Stimulated activated CD8-positive, alpha-beta memory T cell treated with anti-CD3 and anti-CD28 coated beads, Interleukin-12 subunit alpha, Interleukin-12 subunit beta, amount 100 ng/mL, for 4 hours (primary cell): ENCODE results near the gene MYH14.
"Not testable (repeated sequence)": the region's sequence is repeated elsewhere in the genome, so short reads cannot be mapped to it uniquely, and the experiment has no call there.

ENCODE experiments used
- DNase-seq: peaks from one replicate; pipeline ENCODE4 v3.0.0-alpha.2; 2020; ENCODE audit warnings: low read depth

MYH14 gene

DNA sequence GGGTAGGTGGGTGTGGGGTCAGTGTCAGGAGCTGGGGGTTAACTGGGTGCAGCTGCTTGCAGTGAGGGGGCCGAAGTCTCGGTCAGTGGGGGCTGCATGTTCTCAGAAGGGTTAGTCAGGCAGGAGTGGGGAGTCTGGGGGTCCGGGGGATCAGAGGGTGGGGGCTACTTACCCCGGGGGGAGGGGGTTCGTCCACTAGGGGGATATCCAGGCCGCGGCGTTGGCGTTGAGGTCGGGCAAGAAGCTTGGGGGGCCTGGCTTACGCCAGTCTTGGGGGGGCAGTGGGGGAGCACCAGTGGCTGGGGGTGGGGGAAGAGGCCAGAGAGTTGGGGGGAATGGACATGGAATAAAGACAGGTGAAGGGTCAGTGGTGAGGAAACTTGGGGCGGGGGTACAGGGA lies 116.6 kb downstream of the MYH14 start:
- DNase-seq: no peak

DNA sequence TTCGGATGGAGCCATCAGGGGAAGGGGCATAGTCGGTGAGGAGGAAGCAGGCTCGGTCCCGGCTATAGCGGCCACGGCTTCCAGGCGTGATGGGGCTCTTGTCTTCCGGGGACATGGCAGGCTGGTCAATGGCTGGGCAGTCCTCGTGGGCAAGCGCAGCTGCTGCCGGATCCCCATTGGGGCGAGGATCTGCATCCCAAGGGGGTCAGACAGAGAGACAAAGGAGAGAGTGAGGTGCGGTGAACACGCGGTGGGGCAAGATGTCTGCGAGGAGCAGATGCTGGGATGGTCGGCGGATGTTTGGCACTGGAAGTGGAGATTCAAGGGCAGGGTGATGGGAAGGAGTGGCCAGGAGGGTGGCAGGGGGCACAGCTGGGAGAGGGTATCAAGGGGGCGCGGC lies 117.2 kb downstream of the MYH14 start:
- DNase-seq: no peak

DNA sequence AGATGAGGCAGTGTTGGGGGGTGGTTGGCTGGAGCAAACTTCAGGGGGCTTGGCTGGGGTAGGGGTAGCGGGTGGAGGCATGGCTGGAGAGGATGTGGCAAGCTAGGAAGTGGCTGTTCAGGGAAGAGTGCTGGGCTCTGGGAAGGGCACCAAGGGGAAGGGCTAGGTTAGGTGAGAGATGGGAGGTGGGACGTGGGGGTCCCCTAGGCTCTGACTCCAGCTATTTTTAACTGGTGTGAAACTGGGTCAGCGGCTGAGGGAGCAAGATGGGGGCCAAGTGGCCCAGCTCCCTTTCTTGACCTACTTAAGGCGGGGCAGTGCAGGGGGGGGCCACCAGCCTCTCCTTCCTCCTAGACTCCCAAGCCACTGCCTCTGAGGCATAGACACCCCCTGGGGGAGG lies 118.4 kb downstream of the MYH14 start:
- no peak for DNase-seq

DNA sequence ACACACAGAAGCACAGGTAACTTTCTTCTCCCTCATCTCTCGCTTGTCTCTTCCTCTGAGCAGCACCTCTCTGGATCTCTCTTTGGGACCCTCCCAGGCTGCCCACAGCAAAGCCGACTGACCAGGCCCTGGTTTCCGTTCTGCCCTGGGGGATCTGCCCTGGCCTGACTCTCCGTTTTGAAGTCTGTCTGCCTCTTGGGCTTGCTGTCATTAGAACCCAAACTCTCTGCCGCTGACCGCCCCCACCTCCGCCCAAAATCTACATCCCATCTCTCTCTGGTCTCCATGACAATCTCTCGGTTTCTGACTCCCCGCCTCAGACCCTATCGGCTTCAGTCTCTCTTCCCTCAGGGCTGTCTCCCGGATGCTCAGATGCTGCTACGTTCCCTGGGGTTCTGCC lies 118.8 kb downstream of the MYH14 start:
- DNase-seq: no peak

DNA sequence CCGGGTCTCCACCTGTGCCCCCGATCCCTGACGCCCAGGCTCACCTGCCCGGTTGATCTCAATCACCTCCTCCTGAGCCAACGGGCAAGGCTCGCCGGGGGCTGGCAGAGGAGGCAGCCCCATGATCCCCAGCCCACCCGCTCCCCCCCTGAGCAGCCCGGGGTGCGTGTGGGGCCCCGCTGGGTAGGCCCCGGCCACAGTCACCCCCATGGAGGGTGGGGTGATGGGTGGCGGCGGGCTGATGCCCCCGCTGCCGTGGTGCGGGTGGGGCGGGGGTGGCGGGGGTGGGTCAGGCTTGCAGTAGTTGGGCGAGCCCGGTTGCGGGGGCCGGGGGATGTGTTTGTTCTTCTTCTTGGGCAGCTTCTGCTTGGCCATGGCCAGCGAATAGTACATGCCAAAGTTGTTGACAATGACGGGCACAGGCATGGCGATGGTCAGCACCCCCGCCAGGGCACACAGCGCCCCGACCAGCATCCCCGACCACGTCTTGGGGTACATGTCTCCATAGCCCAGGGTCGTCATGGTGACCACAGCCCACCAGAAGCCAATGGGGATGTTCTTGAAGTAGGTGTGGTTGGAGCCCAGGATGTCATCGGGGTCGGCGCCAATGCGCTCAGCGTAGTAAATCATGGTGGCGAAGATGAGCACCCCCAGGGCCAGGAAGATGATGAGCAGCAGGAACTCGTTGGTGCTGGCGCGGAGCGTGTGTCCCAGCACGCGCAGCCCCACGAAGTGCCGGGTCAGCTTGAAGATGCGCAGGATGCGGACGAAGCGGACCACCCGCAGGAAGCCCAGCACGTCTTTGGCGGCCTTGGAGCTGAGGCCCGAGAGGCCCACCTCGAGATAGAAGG lies 119.7 kb downstream of the MYH14 start:
- DNase-seq: no peak

DNA sequence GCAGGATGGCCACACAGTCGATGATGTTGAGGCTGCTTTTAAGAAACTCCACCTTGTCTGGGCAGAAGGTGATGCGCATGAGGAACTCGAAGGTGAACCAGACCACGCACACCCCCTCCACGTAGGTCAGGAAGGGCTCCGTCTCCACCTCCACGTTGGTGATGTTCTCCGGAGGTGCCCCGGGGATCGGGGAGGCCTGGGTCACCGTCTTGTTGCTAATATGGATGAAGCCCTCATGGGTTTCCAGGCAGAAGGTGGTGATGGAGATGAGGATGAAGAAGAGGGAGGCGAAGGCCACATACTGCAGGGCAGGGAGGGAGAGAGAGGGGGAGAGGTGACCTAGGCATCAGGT lies 120.3 kb downstream of the MYH14 start:
- no peak for DNase-seq

DNA sequence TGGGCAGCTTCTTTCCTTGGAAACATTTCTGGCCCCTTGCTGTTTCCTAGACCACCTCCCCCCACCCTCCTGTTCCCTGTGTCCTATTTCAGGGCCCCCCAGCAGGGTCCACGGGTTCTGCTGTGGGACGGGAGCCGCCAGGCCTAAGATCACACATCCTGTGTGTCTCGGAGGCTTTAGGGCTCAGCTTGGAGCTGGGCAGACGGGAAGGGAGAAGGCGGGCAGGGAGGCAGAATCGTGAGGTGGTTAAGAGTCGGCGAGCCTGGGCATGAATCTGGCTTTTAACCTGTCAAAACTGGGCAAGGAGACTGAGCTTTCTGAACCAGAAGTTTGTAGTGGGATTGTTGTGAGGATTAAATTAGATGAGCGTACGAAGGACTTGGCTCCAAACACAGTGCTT lies 120.9 kb downstream of the MYH14 start:
- DNase-seq: no peak

DNA sequence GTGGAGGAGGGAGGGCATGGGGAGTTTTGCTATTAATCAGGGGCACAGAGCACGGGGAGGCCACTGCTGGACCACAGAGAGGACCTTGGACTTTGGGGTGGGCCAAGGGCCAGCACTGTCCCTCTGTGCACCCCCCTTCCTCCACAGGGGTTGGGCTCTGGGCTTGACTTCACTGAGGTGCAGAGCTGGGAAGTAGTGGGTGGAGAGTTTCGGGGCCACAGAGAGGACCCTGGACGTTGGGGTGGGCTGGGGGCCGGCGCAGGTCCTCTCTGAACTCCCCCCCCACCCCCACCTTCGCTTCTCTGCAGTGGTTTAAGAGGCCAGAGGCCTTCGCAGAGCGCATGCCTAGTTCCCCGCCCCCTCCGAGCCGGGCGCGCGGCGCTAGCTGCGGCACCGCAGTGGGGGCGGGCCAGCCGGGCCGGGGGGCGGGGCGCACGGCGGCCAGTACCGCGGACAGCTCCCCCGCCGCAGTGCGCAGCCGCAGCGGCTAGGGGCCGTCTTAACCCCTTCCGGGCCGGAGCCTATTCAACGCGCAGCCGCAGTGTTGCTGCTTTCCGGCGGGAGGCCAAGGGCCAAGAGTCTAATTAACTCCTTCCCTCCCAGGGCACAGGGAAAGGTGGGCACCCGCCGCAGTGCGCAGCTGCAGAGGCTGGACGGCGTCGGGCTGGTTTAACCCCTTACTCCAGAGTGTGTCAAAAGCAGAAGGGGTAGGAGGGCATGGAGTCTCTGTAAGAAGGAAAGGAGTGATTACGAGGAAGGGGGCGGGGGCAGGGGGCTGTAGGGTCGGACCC lies 122.1 kb downstream of the MYH14 start:
- peak; percentile 49 for DNase-seq

DNA sequence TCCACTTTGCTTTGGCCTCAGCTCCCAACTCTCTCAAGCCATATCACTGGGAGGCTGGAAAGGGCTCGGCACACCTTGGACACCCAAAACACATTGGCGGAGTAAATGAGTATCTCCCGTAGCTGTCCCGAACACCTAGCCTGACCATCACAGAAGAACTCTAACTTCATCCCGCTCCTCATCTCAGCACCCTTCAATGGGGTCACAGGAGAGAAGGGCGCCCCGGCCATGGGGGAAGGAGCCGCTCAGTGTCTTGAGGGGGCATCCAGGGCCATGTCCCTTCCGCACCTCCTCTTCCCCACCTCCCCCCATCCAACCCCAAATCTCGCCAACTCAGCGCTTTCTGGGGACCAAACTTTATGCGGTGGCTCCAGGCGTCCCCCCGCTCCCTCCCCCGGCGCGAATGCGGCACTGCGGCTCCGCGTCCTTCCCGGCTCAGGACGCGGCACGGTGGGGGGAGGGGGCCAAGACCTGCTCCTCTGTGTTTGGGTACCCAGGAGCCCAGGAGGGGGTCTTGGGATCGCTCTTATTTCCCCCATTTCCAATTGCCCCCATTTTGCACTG lies 122.8 kb downstream of the MYH14 start:
- DNase-seq: no peak

DNA sequence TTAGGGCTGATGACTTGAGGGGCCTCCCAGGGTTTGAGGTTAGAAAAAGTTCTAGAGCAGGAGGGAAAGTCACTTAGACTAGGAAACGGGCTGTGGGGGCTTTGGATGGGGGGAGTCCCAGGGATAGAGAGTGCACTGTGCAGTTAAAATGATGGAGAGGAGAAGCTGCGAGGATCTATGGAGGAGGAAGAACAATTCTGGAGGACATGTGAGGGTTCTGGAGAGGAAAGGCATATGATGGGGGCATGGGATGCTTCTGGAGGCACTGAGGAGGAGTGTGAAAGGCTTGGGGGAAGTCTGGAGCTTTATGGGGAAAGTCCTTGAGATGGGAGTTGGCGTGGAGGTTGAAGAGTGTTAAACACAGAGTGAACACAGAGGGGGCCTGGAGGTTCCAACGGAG lies 123.6 kb downstream of the MYH14 start:
- DNase-seq: no peak

DNA sequence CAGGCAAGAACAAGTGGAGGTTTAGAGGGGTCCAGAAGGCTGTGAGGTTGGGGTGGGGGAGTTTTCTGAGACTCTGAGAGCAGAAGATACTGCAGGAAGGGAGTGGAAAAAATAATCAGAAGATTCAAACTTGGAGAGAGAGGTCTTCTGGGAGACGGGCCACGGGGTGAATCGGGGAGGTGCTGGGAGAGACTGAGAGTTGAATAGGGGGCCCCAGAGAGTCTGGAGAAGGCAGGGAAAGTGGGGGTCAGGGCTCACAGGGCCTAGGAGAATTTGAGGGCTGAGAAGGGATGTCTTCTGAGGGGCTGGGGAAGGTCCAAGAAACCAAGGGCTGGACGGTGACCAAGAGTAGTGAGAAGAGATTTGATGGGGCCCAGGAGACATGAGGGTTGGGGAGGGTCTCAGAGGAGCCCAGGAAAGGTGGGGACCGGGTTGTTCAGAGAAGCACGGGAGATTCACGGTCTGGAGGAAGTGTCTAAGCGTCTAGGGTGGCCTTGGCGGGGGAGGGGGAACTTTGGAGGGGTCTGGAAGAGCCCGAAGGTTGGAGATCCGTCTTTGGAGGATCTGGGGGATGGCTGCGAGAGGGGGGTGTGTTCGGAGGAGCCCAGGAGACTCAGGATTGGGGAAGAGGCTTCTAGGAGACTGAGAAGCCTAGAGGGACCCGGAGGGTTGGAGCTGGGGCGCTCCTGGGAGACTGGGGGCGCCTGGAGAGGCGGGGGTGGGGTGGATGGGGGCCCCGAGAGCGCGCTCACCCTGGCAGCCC lies 124.2 kb downstream of the MYH14 start:
- DNase-seq: no peak

DNA sequence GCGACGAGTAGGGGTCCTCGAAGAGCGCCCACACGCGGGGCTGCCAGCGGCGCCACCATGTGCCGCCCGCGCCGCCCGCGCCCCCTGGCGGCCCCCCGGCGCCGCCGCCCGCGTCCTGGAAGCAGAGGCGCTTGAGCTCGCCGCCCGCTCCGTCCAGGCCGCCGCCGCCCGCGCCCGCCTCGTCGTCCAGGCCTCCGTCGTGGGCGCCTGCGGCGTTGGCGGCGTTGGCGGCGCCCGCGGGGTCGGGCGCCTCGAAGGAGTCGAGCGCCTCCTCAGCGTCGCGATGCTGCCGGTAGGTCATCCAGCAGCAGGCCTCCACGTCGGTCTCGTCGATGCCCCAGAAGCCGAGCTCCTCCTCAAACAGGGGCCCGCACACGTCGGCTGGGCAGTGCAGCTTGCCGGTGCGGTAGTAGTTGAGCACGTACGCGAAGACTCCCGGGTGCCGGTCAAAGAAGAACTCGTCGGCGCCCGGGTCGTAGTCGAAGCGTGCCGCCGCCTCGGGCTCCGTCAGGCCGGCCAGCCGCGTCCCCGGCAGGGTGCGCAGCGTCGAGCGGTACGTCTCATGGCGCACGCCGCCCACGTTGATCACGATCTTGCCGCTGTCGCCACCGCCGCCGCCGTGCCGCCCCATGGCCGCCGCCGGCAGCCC lies 124.9 kb downstream of the MYH14 start:
- no peak for DNase-seq

DNA sequence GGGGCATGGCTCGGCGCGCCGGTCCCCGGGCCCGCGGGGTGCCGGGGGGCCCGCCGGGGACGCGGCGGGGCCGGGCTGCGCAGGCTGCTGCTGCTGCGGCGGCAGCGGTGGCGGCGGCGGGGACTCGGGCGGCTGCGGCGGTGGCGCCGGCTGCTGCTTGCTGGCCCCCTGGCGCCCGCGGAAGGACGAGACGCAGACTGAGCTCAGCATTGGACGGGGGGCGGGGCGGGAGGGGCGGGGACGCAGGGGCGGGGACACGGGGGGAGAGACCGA lies 125.4 kb downstream of the MYH14 start:
- no peak for DNase-seq

DNA sequence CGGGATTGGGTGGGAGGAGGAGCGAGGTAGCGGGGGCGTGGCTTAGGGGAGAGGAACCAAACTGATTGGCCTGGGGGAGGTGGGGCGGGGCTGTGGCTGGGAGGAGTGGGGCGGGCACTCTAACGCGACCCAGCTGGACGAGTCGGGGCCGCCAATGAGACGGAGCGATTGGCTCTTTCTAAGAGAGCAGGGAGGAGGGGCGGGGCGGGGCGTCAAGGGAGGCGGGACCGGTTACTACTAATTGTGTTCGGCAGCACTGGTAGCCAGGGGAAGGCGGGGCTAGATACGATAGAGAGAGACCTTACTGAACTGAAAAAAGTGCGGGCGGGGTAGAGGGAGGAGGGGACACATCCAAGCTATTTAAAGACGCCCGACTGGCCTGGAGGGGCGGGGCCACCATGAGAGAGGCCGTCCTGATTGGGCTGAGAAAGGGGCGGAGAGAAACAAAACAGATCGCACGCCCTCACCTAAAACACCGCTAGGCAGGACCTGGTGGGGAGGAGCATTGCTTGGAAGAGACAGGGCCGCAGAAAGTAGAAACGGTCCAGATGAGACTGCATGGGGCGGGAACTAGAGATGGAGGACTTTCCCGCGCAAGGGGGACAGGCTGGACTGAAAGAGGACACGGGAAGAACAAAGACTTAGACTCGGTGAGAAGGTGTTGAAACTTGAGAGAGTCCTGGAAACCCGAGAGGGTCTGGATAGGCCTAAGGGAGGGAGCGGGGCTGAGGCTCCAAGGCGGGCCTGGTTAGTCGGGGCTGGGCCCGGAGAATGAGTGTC lies 125.9 kb downstream of the MYH14 start, which contains the start of gene KCNC3:
TSS of gene KCNC3 (minus strand) at position 232 of the 780 bp plus-strand sequence. CDS start 295 bp downstream, outside the sequence.
- DNase-seq: peak; percentile 55

DNA sequence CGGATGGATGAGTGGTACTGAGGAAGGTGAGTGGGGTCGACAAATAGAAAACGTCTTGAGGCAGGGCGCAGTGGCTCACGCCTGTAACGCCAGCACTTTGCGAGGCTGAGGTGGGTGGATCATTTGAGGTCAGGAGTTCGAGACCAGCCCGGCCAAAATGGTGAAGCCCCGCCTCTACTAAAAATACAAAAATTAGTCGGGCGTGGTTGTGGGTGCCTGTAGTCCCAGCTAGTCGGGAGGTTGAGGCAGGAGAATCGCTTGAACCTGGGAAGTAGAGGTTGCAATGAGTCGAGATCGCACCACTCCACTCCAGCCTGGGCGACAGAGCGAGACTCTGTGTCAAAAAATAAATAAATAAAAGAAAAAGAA lies 126.5 kb downstream of the MYH14 start:
- not testable (repeated sequence) for DNase-seq

DNA sequence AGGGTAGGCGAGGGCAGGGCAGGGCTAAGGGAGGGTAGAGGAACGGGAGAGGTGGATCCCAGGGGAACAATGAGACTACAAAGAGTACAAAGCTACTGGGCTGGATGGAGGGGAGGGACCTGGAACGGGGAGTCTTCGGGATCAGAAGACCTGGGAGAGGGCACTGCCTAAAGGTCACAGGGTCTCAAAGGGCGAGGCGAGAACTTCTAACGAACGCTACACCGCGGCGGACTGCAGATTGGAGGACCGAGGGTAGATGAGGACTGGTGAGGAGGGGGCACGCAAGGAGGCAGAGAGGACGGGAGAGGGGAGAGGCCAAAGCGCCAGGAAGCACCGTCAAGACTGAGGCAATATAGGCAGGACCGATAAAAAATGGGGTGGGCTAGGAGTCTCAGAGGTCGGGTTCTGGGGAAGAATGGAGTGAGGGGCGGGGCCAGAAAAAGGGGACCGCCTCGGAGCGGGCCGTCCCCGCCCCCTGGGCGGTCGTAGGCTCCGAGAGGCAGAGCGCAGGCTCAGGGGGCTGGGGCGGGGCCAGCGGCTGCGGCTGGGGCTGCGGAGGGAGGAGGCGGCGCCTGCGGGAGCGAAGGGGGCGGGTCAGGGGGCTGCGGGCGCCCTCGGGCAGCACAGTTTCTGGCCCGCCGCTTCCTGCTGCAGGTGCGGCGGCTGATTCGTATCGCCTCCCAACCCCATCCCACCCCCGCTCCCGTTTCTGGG lies 127.1 kb downstream of the MYH14 start:
- DNase-seq: peak; percentile 56

DNA sequence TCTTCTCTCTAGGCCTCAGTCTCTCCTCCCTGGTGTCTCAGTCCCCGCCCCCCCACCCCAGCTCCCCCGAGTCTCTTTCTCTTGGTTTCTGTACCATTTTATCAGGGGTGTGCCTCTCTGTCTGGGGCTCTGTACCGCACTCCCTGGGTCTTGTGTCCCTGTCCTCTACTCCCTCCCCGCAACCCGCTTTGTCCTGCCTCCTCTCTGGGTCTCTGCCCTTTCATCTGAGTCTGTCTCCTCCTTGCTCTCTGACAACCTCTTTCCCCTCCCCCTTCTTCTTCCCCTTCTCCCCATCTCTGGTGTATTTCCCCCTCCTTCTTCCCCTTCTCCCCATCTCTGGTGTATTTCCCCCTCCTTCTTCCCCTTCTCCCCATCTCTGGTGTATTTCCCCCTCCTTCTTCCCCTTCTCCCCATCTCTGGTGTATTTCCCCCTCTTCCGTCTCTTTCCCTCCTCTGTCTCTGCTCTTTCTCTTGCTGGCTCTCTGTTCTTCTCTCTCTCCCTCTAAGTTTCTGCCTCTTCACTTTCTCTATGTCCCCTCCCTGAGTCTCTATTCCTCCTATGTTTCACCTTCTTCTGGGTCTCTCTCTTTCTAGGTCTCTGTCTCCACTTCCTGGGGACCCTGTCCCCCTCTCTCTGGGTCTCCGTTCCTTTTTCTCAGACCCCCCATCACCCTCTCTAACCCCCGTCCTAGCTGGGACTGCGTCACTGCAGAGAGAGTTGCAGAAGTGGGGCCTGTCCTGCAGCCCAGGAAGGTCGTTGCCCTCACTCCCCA lies 128.0 kb downstream of the MYH14 start:
- no peak for DNase-seq

DNA sequence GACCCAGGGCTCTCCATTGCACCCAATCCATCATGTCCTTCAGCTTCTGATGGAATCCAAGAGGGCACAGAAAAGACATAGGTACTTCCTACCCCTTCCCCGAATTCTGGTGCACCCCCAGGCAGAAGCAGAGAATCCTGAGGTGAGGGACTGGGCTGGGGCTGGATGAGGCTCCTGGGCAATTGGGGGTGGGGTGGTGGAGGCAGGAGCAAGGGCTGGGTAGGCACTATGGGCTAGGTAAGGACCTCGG lies 128.5 kb downstream of the MYH14 start:
- DNase-seq: no peak

DNA sequence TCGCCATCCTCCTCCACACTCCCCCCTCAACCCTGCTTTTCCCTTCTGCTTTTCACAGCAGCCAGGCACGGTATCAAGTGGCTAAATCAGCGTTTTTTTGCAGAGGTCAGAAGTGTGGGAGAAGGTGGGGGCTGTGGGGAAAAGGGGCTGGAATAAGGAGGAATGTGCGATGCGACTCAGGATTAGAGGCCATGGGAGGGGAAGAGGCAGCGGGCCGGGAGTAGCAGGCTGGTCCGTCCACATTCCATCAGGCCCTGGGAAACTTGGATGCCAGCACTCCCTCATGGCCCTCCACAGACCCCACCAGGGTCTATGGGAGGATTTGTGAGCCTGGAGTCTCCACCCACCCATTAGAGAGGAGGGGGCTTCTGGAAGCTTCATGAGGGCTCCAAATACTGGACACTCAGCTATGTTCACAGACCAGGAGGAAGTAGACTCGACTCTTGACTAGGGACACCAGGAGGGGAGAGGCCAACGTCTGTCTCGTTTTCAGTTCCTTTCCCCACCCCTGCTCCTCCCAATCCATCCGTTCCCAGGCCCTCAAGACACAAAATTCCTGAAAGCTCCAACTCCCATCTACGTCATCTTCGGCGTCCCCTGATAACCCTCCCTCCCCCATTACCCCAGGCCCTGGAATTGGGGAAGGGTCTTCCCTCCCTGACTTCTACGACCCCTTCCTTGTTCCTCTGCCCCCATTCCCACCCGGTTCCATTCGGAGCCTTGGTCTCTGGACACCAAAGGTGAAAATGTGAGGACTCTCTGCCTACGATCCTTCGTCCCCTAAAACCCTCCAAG lies 129.0 kb downstream of the MYH14 start:
- no peak for DNase-seq
